Endothelial cell of umbilical vein (primary cell): Measurements from ENCODE around the gene KIAA1755.

ENCODE experiments used
- EZH2 ChIP-seq: IDR thresholded peaks from 2 replicates; pipeline ENCODE4 v1.6.1; 2012; ENCODE audit warnings: borderline replicate concordance, low read depth, mild to moderate bottlenecking, moderate library complexity, low read length, inconsistent platforms; ENCODE audit not compliant: severe bottlenecking
- FOS ChIP-seq: IDR thresholded peaks from 2 replicates; pipeline ENCODE4 v1.6.1; 2011; ENCODE audit warnings: mild to moderate bottlenecking, low read length, moderate library complexity, borderline replicate concordance; ENCODE audit not compliant: insufficient read depth
- GATA2 ChIP-seq: IDR thresholded peaks from 2 replicates; pipeline ENCODE4 v1.7.0; 2011; ENCODE audit warnings: low read depth, mild to moderate bottlenecking, moderate library complexity, mixed read lengths, low read length; ENCODE audit not compliant: insufficient read length, insufficient read depth
- JUN ChIP-seq: IDR thresholded peaks from 2 replicates; pipeline ENCODE4 v1.6.1; 2011; ENCODE audit warnings: borderline replicate concordance, low read depth; ENCODE audit not compliant: insufficient read length, insufficient read depth
- POLR2A ChIP-seq: IDR thresholded peaks from 2 replicates; pipeline ENCODE4 v1.6.1; 2012; ENCODE audit warnings: low read depth, mild to moderate bottlenecking, control low read depth, low read length
- POLR2AphosphoS5 ChIP-seq: IDR thresholded peaks from 2 replicates; pipeline ENCODE4 v1.6.1; 2012; ENCODE audit warnings: low read depth, mild to moderate bottlenecking, control low read depth, low read length, moderate library complexity; ENCODE audit not compliant: insufficient read depth
- TF ChIP-seq, protein P1 (sequence below), 2 donors: IDR thresholded peaks; 1 replicate in 1 of 2; 2 replicates in 1 of 2; pipeline ENCODE4 v1.5.1; 2011; ENCODE audit warnings: low read length in 2 of 2, mild to moderate bottlenecking in 2 of 2, moderate library complexity in 2 of 2, control low read depth in 1 of 2, inconsistent platforms in 1 of 2, low read depth in 1 of 2; ENCODE audit not compliant: insufficient read depth in 1 of 2; ENCODE audit errors: extremely low read depth in 1 of 2
- TF ChIP-seq, protein P2 (sequence below): IDR thresholded peaks from 2 replicates; pipeline ENCODE4 v1.6.1; 2011; ENCODE audit not compliant: insufficient read depth, insufficient read length

DNA sequence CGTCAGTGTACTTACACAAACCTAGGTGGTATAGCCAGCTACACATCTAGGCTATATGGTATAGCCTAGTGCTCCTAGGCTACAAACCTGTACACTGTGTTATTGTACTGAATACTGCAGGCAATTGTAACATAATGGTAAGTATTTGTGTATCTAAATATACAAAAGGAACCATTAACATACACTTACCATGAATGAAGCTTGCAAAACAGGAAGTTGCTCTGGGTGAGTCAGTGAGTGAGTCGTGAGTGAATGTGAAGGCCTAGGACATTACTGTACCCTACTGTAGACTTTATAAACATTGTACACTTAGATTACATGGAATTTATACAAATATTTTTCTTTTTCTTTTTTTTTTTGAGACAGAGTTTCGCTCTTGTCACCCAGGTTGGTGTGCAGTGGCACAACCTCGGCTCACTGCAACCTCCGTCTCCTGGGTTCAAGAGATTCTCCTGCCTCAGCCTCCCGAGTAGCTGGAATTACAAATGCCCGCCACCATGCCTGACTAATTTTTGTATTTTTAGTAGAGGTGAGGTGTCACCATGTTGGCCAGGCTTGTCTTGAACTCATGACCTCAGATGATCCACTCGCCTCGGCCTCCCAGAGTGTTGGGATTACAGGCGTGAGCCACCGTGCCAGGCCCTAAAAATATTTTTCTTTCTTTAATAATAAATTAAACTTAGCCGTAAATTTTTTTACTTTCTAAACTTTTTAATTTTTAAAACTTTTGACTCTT, 15.4 kb upstream of the KIAA1755 start:
- TF ChIP-seq, protein P1, sequence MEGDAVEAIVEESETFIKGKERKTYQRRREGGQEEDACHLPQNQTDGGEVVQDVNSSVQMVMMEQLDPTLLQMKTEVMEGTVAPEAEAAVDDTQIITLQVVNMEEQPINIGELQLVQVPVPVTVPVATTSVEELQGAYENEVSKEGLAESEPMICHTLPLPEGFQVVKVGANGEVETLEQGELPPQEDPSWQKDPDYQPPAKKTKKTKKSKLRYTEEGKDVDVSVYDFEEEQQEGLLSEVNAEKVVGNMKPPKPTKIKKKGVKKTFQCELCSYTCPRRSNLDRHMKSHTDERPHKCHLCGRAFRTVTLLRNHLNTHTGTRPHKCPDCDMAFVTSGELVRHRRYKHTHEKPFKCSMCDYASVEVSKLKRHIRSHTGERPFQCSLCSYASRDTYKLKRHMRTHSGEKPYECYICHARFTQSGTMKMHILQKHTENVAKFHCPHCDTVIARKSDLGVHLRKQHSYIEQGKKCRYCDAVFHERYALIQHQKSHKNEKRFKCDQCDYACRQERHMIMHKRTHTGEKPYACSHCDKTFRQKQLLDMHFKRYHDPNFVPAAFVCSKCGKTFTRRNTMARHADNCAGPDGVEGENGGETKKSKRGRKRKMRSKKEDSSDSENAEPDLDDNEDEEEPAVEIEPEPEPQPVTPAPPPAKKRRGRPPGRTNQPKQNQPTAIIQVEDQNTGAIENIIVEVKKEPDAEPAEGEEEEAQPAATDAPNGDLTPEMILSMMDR (IDR thresholded peaks at IDR 0.05; ENCODE audit: extremely low read depth in 1 of 2, insufficient read depth in 1 of 2, low read depth in 1 of 2, low read length in 2 of 2), result no peak
- TF ChIP-seq EZH2 (no peak), JUN (peak; percentile 89), GATA2 (no peak), POLR2A (peak; percentile 64), POLR2AphosphoS5 (peak; percentile 74), FOS (peak; percentile 93)
- TF ChIP-seq, protein P2, sequence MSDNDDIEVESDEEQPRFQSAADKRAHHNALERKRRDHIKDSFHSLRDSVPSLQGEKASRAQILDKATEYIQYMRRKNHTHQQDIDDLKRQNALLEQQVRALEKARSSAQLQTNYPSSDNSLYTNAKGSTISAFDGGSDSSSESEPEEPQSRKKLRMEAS, result no peak
